ENCODE results near the gene SOHLH1. TPM values are rescaled to one million over a fixed set of nuclear protein-coding genes. Genes with fewer than 3 reads are reported as not detected.

The SOHLH1 gene
- total RNA-seq, 1 experiment from 2014 or later = not detected

- DNase-seq (ENCODE audit: low read depth, low spot score) (no peak), ATAC-seq (no peak)
- intact Hi-C loops (cut with micrococcal nuclease; ENCODE audit: unreplicated experiment) (no loop called here), in situ Hi-C loops (cut with HindIII; ENCODE audit: low pct_unique_long_range_greater_than_20kb, low sequenced_read_pairs) (no loop called here)
- BruUV-seq (replicated peaks) = no TSS peak
- Histone ChIP-seq H3K27ac (ENCODE audit: low read length) (no peak overlapping the region), H3K4me3 (ENCODE audit: low read depth in 2 of 2, low read length in 2 of 2) (no peak overlapping the region), H3K9me3 (ENCODE audit: control insufficient read depth, insufficient read depth, low read depth, low read length) (no peaks in the 10 kb centered on the region), H3K27me3 (ENCODE audit: control insufficient read depth, insufficient read depth, low read length) (no peaks in the 10 kb centered on the region), H3K36me3 (ENCODE audit: control insufficient read depth, insufficient read depth, low read length) (no peaks in the 10 kb centered on the region), H3K4me1 (ENCODE audit: control insufficient read depth, insufficient read depth, low read length) (no peaks in the 10 kb centered on the region)
- ChIA-PET POLR2A (interaction anchor here (0.7 kb wide), 1 partner anchor 1927 kb away, joined by 3 read pairs; no protein-coding TSS in a partner anchor), CTCF (no interaction called here)
- TF ChIP-seq TCF7L2 (IDR thresholded peaks at IDR 0.05; ENCODE audit: low read depth, low read length) (no peak), SIN3A (IDR thresholded peaks at IDR 0.05; ENCODE audit: borderline replicate concordance, insufficient read depth, low read depth, low read length) (no peak), POLR2AphosphoS5 (IDR thresholded peaks at IDR 0.05; ENCODE audit: low read depth, low read length) (no peak), REST (IDR thresholded peaks at IDR 0.05; ENCODE audit: insufficient read depth in 1 of 2, low read depth in 2 of 2, low read length in 1 of 2) (no peak), CTCF (IDR thresholded peaks at IDR 0.05) (no peak)
These were observed 23.1 kb upstream of the SOHLH1 start for GRCh38 chr9:135722365-135722764.

DNA sequence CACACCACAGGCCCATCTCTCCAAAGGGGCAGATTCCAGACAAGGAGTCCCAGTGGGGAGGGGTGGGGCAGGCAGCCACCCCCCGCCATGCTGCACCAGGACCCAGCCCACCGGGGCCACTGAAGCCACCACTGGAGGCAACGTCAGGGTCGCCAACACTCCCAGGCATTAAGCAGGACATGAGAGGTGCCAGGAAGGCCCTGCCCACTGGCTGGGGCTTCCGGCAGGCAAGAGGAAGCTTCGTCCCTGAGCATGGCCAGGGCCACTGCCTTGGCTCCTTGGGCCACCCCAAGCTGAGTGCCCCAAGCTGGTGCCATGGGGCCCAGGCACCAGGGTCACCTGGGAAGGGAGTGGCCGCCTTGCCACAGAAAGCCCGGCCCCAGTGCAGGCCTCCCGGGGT lies 20.2 kb upstream of the SOHLH1 start:
- Histone ChIP-seq H3K27ac (ENCODE audit: low read length) (no peak overlapping the region), H3K27me3 (ENCODE audit: control insufficient read depth, insufficient read depth, low read length) (no peaks in the 10 kb centered on the region), H3K9me3 (ENCODE audit: control insufficient read depth, insufficient read depth, low read depth, low read length) (no peaks in the 10 kb centered on the region), H3K4me1 (ENCODE audit: control insufficient read depth, insufficient read depth, low read length) (no peaks in the 10 kb centered on the region), H3K4me3 (ENCODE audit: low read depth in 2 of 2, low read length in 2 of 2) (no peak overlapping the region), H3K36me3 (ENCODE audit: control insufficient read depth, insufficient read depth, low read length) (no peaks in the 10 kb centered on the region)
- intact Hi-C loops (cut with micrococcal nuclease; ENCODE audit: unreplicated experiment) = no loop called here
- DNase-seq (ENCODE audit: low read depth, low spot score) (no peak), ATAC-seq (no peak)
- no peak for TF ChIP-seq CTCF (IDR thresholded peaks at IDR 0.05)
- no peak for TF ChIP-seq TCF7L2 (IDR thresholded peaks at IDR 0.05; ENCODE audit: low read depth, low read length)
- TF ChIP-seq REST (IDR thresholded peaks at IDR 0.05; ENCODE audit: insufficient read depth in 1 of 2, low read depth in 2 of 2, low read length in 1 of 2) = no peak
- no peak for TF ChIP-seq POLR2AphosphoS5 (IDR thresholded peaks at IDR 0.05; ENCODE audit: low read depth, low read length)
- no peak for TF ChIP-seq SIN3A (IDR thresholded peaks at IDR 0.05; ENCODE audit: borderline replicate concordance, insufficient read depth, low read depth, low read length)
- in situ Hi-C loops (cut with HindIII; ENCODE audit: low pct_unique_long_range_greater_than_20kb, low sequenced_read_pairs) = no loop called here
- no TSS peak for BruUV-seq (replicated peaks)
- POLR2A ChIA-PET = interaction anchor here (0.5 kb wide), 1 partner anchor 188 kb away, joined by 3 read pairs; no protein-coding TSS in a partner anchor
- CTCF ChIA-PET = no interaction called here
